H1 (cell line): ENCODE results near the gene SOHLH2.

Experiments used
- CEBPB ChIP-seq: IDR thresholded peaks from 2 replicates; pipeline ENCODE4 v1.6.1; 2012; ENCODE audit warnings: low read depth, low read length
- CHD2 ChIP-seq: IDR thresholded peaks from 2 replicates; pipeline ENCODE4 v1.6.1; 2012; ENCODE audit warnings: low read length, improper control_type of control experiment
- EGR1 ChIP-seq: IDR thresholded peaks from 2 replicates; pipeline ENCODE4 v1.6.1; 2011; ENCODE audit warnings: low read depth, low read length, borderline replicate concordance
- EZH2 ChIP-seq: fragments of 200-600 bp; sonication (generic); IDR thresholded peaks from 2 replicates; pipeline ENCODE4 v1.7.1; 2012; ENCODE audit warnings: low read depth, mild to moderate bottlenecking, moderate library complexity, low read length, inconsistent platforms; ENCODE audit not compliant: severe bottlenecking
- NANOG ChIP-seq: IDR thresholded peaks from 2 replicates; pipeline ENCODE4 v1.6.1; 2011; ENCODE audit warnings: low read length, low read depth, mild to moderate bottlenecking, inconsistent platforms; ENCODE audit not compliant: insufficient read depth, poor library complexity, severe bottlenecking
- POLR2A ChIP-seq, 2 experiments: IDR thresholded peaks; 1 replicate in 1 of 2; 2 replicates in 1 of 2; pipeline ENCODE4 v1.6.1; 2011; ENCODE audit warnings: low read depth in 2 of 2, low read length in 2 of 2, mild to moderate bottlenecking in 2 of 2; ENCODE audit errors: control extremely low read depth in 1 of 2
- POLR2AphosphoS5 ChIP-seq: IDR thresholded peaks from 2 replicates; pipeline ENCODE4 v1.6.1; 2011; ENCODE audit warnings: low read depth, low read length
- RAD21 ChIP-seq, 2 experiments: IDR thresholded peaks in 1 of 2; conservative IDR thresholded peaks in 1 of 2; 2 replicates each; pipeline ENCODE4 v1.6.1; 2011; ENCODE audit warnings: low read depth in 2 of 2, low read length in 2 of 2, improper control_type of control experiment in 1 of 2, inconsistent platforms in 1 of 2, mild to moderate bottlenecking in 1 of 2, moderate library complexity in 1 of 2
- SIN3A ChIP-seq, 2 experiments: IDR thresholded peaks in 1 of 2; conservative IDR thresholded peaks in 1 of 2; 2 replicates each; pipeline ENCODE4 v1.6.1; 2011 to 2012; ENCODE audit warnings: low read length in 2 of 2, improper control_type of control experiment in 1 of 2, low read depth in 1 of 2, mild to moderate bottlenecking in 1 of 2
- TF ChIP-seq, protein P1 (sequence below), 3 experiments: IDR thresholded peaks; 1 replicate in 2 of 3; 2 replicates in 1 of 3; pipeline versions ENCODE4 v1.5.1 to v1.6.1; 2011; ENCODE audit warnings: low read length in 3 of 3, mild to moderate bottlenecking in 3 of 3, inconsistent platforms in 2 of 3, low read depth in 1 of 3, moderate library complexity in 1 of 3; ENCODE audit not compliant: insufficient read depth in 1 of 3; ENCODE audit errors: control extremely low read depth in 1 of 3
- TF ChIP-seq, protein P2 (sequence below): IDR thresholded peaks from 2 replicates; pipeline ENCODE4 v1.6.1; 2011; ENCODE audit warnings: low read length, improper control_type of control experiment
- TF ChIP-seq, protein P3 (sequence below): IDR thresholded peaks from 2 replicates; pipeline ENCODE4 v1.6.1; 2012; ENCODE audit warnings: inconsistent platforms

DNA sequence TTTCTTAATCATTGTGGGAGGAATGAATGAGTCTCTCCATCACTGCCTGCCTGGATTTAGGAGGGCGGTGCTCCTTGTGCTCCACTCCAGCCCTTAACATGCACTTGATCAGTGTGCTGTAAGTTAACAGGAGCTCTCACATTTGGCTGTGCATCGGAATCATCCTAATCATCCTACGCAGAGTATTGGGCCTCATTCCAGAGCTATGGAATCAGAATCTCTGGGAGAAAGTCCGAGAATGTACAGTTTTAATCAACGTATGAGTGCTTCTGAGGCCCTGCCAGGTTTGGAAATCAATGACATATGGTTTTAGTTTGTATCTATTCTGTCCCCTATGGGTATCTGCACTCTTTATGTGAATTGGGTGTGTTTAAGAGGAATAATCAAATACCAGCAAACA, 48.3 kb downstream of the SOHLH2 start:
- TF ChIP-seq NANOG, result no peak
- no peak for TF ChIP-seq CHD2
- TF ChIP-seq EZH2, result no peak
- TF ChIP-seq, protein P1, sequence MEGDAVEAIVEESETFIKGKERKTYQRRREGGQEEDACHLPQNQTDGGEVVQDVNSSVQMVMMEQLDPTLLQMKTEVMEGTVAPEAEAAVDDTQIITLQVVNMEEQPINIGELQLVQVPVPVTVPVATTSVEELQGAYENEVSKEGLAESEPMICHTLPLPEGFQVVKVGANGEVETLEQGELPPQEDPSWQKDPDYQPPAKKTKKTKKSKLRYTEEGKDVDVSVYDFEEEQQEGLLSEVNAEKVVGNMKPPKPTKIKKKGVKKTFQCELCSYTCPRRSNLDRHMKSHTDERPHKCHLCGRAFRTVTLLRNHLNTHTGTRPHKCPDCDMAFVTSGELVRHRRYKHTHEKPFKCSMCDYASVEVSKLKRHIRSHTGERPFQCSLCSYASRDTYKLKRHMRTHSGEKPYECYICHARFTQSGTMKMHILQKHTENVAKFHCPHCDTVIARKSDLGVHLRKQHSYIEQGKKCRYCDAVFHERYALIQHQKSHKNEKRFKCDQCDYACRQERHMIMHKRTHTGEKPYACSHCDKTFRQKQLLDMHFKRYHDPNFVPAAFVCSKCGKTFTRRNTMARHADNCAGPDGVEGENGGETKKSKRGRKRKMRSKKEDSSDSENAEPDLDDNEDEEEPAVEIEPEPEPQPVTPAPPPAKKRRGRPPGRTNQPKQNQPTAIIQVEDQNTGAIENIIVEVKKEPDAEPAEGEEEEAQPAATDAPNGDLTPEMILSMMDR (IDR thresholded peaks at IDR 0.05; ENCODE audit: control extremely low read depth in 1 of 3, insufficient read depth in 1 of 3, low read depth in 1 of 3, low read length in 3 of 3), result no peak
- TF ChIP-seq POLR2A (IDR thresholded peaks at IDR 0.05; ENCODE audit: control extremely low read depth in 1 of 2, low read depth in 2 of 2, low read length in 2 of 2), result no peak
- no peak for TF ChIP-seq SIN3A (conservative IDR thresholded peaks at IDR 0.05 in 1 of 2, IDR thresholded peaks at IDR 0.05 in 1 of 2; ENCODE audit: low read depth in 1 of 2, low read length in 2 of 2)
- no peak for TF ChIP-seq RAD21 (IDR thresholded peaks at IDR 0.05 in 1 of 2, conservative IDR thresholded peaks at IDR 0.05 in 1 of 2; ENCODE audit: low read depth in 2 of 2, low read length in 2 of 2)
- TF ChIP-seq POLR2AphosphoS5, result no peak
- no peak for TF ChIP-seq EGR1
- no peak for TF ChIP-seq CEBPB
- TF ChIP-seq, protein P2, sequence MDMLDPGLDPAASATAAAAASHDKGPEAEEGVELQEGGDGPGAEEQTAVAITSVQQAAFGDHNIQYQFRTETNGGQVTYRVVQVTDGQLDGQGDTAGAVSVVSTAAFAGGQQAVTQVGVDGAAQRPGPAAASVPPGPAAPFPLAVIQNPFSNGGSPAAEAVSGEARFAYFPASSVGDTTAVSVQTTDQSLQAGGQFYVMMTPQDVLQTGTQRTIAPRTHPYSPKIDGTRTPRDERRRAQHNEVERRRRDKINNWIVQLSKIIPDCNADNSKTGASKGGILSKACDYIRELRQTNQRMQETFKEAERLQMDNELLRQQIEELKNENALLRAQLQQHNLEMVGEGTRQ, result no peak
- TF ChIP-seq, protein P3, sequence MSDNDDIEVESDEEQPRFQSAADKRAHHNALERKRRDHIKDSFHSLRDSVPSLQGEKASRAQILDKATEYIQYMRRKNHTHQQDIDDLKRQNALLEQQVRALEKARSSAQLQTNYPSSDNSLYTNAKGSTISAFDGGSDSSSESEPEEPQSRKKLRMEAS, result no peak
